Smooth muscle cell (in vitro differentiated cells): ENCODE measurements around the gene FLOT1. TPM values are rescaled to one million over a fixed set of nuclear protein-coding genes. Genes with fewer than 3 reads are reported as not detected.
"Not testable (repeated sequence)": the region's sequence is repeated elsewhere in the genome, so short reads cannot be mapped to it uniquely, and the experiment has no call there.

Source experiments
- DNase-seq: peaks from one replicate; lab custom pipeline; 2025; ENCODE audit not compliant: unreplicated experiment; lab: John Stamatoyannopoulos, UW
- H2AFZ ChIP-seq: fragments of 200-600 bp; sonication (generic); 2 replicates; pipeline ENCODE4 v1.6.0; 2016; ENCODE audit warnings: antibody characterized with exemption, low read depth, mild to moderate bottlenecking
- H3F3A ChIP-seq: fragments of 200-600 bp; sonication (generic); 2 replicates; pipeline ENCODE4 v1.6.0; 2017; ENCODE audit warnings: antibody characterized with exemption, low read depth
- H3K27ac ChIP-seq: fragments of 200-600 bp; sonication (generic); 2 replicates; pipeline ENCODE4 v1.5.1; 2016; ENCODE audit warnings: low read depth, mild to moderate bottlenecking
- H3K27me3 ChIP-seq: fragments of 200-600 bp; sonication (generic); 2 replicates; pipeline ENCODE4 v1.6.1; 2016; ENCODE audit warnings: low read depth, mild to moderate bottlenecking
- H3K36me3 ChIP-seq: fragments of 200-600 bp; sonication (generic); 2 replicates; pipeline ENCODE4 v1.5.1; 2016; ENCODE audit warnings: low read depth
- H3K4me1 ChIP-seq: fragments of 200-600 bp; sonication (generic); 2 replicates; pipeline ENCODE4 v1.5.1; 2016; ENCODE audit warnings: low read depth
- H3K4me2 ChIP-seq: fragments of 200-600 bp; sonication (generic); 2 replicates; pipeline ENCODE4 v1.6.0; 2016; ENCODE audit warnings: mild to moderate bottlenecking
- H3K4me3 ChIP-seq: fragments of 200-600 bp; sonication (generic); 2 replicates; pipeline ENCODE4 v1.5.1; 2016; ENCODE audit warnings: mild to moderate bottlenecking
- H3K79me2 ChIP-seq: fragments of 200-600 bp; sonication (generic); 2 replicates; pipeline ENCODE4 v1.6.0; 2016; ENCODE audit warnings: low read depth, mild to moderate bottlenecking
- H3K9ac ChIP-seq: fragments of 200-600 bp; sonication (generic); 2 replicates; pipeline ENCODE4 v1.6.0; 2016; ENCODE audit warnings: low read depth
- H3K9me3 ChIP-seq: fragments of 200-600 bp; sonication (generic); replicated peaks from 2 replicates; pipeline ENCODE4 v1.5.1; 2016; ENCODE audit warnings: low read depth
- H4K20me1 ChIP-seq: fragments of 200-600 bp; sonication (generic); 2 replicates; pipeline ENCODE4 v1.6.0; 2016; ENCODE audit warnings: low read depth
- WGBS: methylation state at CpG from one replicate; pipeline ENCODE4 v1.1.7; 2016; ENCODE audit warnings: low lambda C conversion rate; 5-methylcytosine and 5-hydroxymethylcytosine counted together
- polyA plus RNA-seq: library from polyadenylated mRNA; unstranded; fragments of >200 nt; fragmentation: Nextera tagmentation; extraction: Ambion mirVana; gene quantifications from 2 replicates; pipeline ENCODE4 v1.2.1, GENCODE V29; 2016
- total RNA-seq: library from RNA; depleted of rRNA; stranded (reverse); fragments of >200 nt; gene quantifications from 2 replicates; pipeline ENCODE4 v1.2.3, GENCODE V29; 2014
- TF ChIP-seq, protein P1 (sequence below): fragments of 200-600 bp; sonication (generic); IDR thresholded peaks from 2 replicates; pipeline ENCODE4 v1.5.1; 2017; ENCODE audit warnings: borderline replicate concordance, mild to moderate bottlenecking, antibody characterized with exemption; ENCODE audit not compliant: insufficient read depth, poor library complexity, severe bottlenecking

Gene FLOT1
- total and polyA plus RNA-seq, 2 experiments from 2014 or later = 87.6 to 117 TPM

DNA sequence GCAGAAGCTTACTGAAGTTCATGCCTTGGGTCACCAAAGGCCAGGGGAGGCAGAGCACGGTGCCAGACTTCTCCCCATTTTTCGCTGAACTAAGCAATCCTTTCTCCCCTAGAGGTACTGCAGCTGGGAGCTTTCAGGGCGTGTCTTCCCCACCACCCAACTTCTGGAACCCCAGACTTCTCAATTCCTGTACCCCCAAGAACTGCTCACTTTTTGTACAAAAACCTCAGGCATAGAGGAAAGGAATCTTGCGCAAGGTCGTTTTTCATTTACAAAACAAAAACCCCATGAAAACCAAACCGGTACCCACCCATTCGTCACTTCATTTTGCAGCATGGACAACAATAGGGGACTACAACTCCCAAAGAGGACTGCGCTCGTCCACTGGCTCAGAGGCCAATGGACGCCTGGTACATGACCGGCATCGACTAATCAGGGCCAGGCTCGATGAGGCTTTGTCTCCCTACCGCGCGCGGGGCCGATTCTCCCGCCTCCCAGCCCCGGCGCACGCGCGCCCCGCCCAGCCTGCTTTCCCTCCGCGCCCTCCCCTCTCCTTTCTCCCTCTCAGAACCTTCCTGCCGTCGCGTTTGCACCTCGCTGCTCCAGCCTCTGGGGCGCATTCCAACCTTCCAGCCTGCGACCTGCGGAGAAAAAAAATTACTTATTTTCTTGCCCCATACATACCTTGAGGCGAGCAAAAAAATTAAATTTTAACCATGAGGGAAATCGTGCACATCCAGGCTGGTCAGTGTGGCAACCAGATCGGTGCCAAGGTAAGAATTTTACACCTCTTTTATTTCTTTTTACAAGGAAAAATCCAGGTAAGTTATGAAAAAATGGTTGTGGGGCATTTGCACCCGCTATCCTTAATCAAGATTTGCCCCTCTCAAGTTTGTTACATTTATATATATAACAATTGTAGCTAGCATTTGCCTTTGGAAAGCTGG, 22.4 kb downstream of the FLOT1 start, which contains the start of gene TUBB:
Gene TUBB, plus strand, starts transcription at position 562 of the 947 bp plus-strand sequence. Its CDS starts 155 bp downstream, at position 717.
- peak within 1 kb of the TSS; percentile 83 for H3K4me3 ChIP-seq
- peak within 1 kb of the TSS; percentile 84 for H3K4me2 ChIP-seq
- peaks cover 67% of the 10 kb centered on the region for H3K79me2 ChIP-seq
- TF ChIP-seq, protein P1, sequence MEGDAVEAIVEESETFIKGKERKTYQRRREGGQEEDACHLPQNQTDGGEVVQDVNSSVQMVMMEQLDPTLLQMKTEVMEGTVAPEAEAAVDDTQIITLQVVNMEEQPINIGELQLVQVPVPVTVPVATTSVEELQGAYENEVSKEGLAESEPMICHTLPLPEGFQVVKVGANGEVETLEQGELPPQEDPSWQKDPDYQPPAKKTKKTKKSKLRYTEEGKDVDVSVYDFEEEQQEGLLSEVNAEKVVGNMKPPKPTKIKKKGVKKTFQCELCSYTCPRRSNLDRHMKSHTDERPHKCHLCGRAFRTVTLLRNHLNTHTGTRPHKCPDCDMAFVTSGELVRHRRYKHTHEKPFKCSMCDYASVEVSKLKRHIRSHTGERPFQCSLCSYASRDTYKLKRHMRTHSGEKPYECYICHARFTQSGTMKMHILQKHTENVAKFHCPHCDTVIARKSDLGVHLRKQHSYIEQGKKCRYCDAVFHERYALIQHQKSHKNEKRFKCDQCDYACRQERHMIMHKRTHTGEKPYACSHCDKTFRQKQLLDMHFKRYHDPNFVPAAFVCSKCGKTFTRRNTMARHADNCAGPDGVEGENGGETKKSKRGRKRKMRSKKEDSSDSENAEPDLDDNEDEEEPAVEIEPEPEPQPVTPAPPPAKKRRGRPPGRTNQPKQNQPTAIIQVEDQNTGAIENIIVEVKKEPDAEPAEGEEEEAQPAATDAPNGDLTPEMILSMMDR = no peak
- no peaks in the 10 kb centered on the region for H3K36me3 ChIP-seq
- peak within 1 kb of the TSS; percentile 80 for H3K9ac ChIP-seq
- H3F3A ChIP-seq = peaks cover 36% of the 10 kb centered on the region
- peak within 1 kb of the TSS; percentile 93 for H3K27ac ChIP-seq
- H3K27me3 ChIP-seq = no peaks in the 10 kb centered on the region
- DNase-seq = peak; percentile 81
- under 1% methylated on average over 35 of the region's 38 CpGs for WGBS
- peak within 1 kb of the TSS; percentile 23 for H2AFZ ChIP-seq
- peaks cover 39% of the 10 kb centered on the region for H4K20me1 ChIP-seq
- peaks cover 32% of the 10 kb centered on the region for H3K4me1 ChIP-seq
- H3K9me3 ChIP-seq = no peaks in the 10 kb centered on the region

DNA sequence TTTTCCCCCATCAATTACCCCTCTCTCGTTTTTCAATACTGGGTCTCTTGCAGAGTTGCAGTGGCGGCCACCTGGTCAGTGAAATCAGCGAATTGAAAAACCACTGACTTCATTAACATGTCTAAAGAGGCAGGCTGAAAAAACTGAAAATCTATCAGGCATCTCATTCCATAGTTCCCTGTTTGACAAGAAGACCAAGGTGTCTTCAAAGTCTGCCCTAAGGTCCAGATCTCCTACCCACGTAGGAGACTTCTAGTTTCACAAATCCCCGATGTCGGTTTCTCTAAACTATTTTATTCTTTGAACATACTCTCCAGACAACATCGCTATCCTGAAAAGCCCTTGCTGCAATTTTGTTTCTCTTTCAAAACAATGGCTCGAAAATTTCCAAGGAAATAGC, 23.1 kb downstream of the FLOT1 start:
- DNase-seq = no peak
- Histone ChIP-seq H2AFZ (peak overlapping the region; percentile 23), H3K9me3 (no peaks in the 10 kb centered on the region), H4K20me1 (peaks cover 32% of the 10 kb centered on the region), H3K27ac (peak overlapping the region; percentile 78), H3K4me3 (peak overlapping the region; percentile 83), H3F3A (peaks cover 29% of the 10 kb centered on the region), H3K79me2 (peaks cover 64% of the 10 kb centered on the region), H3K9ac (peak overlapping the region; percentile 52), H3K27me3 (no peaks in the 10 kb centered on the region), H3K4me1 (peaks cover 31% of the 10 kb centered on the region), H3K36me3 (no peaks in the 10 kb centered on the region), H3K4me2 (peak overlapping the region; percentile 84)
- TF ChIP-seq, protein P1 = no peak
- WGBS = 10% methylated on average over 8 of the region's 8 CpGs

DNA sequence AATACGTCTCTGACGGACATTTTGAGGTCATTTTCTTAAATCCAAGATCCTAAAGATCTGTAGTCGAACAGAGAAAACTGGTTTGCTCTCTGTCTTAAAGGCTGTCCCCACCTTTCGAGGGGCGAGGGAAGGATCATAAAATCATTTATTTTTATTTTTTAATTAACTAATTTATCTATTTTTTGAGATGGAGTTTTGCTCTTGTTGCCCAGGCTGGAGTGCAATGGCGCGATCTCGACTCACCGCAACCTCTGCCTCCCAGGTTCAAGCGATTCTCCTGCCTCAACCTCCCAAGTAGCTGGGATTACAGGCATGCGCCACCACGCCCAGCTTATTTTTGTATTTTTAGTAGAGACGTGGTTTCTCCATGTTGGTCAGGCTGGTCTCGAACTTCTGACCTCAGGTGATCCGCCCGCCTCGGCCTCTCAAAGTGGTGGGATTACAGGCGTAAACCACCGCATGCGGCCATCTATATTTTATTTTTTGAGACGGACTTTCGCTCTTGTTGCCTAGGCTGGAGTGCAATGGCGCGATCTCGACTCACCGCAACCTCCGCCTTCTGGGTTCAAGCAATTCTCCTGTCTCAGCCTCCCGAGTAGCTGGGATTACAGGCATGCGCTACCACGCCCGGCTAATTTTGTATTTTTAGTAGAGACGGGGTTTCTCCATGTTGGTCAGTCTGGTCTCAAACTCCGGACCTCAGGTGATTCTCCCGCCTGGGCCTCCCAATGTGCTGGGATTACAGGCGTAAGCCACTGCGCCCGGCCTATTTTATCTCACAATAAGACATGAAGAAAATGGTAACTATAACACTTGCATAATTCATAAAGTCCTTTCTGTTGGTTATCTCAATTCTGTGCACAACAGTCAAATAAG, 24.4 kb downstream of the FLOT1 start:
- H3K9me3 ChIP-seq, H3K36me3 ChIP-seq, H3K27me3 ChIP-seq, H2AFZ ChIP-seq, DNase-seq: not testable (repeated sequence)
- Histone ChIP-seq H4K20me1 (peaks cover 20% of the 10 kb centered on the region), H3F3A (peaks cover 28% of the 10 kb centered on the region), H3K4me3 (peak overlapping the region; percentile 50), H3K4me1 (peaks cover 23% of the 10 kb centered on the region), H3K79me2 (peaks cover 51% of the 10 kb centered on the region), H3K4me2 (peak overlapping the region; percentile 84), H3K9ac (peak overlapping the region; percentile 17), H3K27ac (peak overlapping the region; percentile 78)
- 86% methylated on average over 37 of the region's 37 CpGs for WGBS
